ENCODE data around the gene COX7A2. TPM values are rescaled to one million over a fixed set of nuclear protein-coding genes. Genes with fewer than 3 reads are reported as not detected.

COX7A2 gene
- total RNA-seq, 1 donor from 2014 or later = 360 TPM

DNA sequence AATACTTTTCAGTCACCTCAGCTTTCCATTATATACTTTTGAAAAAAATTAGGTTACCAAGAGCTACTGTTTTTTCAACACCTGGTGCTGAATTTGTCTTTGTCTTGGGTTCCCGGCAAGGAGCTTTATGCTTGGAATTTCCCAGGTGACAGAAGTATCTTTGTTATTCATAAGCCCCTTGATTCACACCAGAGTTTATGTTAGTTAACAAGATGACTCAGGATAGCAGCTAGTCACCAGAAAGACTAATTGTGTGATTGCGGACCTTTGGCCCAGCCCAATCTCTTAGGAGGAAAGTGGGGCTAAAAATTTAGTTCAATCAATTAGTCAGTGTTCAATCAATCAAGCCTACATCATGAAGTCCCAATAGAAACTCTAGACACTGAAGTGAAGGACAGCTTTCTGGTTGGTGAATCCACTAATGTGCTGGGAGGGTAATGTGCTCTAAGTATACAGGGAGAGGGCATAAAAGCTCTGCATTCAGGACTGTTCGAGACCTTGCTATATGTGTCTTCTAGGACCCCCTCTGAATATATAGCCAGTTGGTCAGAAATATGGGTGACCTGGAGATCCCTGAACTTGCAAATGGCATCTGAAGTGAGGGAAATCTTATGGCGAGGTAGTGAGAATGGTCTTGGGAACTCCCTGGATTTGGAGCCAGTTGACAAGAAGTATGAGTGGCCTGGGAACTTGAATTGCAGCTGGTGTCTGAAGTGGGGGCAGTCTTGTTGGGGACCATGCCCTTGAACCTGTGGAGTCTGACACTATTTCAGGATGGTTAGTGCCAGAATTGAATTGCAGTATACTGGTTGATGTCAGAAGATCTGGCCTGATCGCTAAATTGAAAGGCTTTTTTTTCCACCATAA is 24.8 kb upstream of the COX7A2 start:
- Histone ChIP-seq H3K27ac (peak overlapping the region in 1 of 2 donors; percentile 23), H3K4me3 (no peak overlapping the region), H3K36me3 (peaks cover 9 to 13% of the 10 kb centered on the region in 2 donors), H3K27me3 (no peaks in the 10 kb centered on the region), H3K4me1 (peaks cover 0 to 5% of the 10 kb centered on the region in 2 donors), H3K9me3 (no peaks in the 10 kb centered on the region)
- TF ChIP-seq, protein P1, sequence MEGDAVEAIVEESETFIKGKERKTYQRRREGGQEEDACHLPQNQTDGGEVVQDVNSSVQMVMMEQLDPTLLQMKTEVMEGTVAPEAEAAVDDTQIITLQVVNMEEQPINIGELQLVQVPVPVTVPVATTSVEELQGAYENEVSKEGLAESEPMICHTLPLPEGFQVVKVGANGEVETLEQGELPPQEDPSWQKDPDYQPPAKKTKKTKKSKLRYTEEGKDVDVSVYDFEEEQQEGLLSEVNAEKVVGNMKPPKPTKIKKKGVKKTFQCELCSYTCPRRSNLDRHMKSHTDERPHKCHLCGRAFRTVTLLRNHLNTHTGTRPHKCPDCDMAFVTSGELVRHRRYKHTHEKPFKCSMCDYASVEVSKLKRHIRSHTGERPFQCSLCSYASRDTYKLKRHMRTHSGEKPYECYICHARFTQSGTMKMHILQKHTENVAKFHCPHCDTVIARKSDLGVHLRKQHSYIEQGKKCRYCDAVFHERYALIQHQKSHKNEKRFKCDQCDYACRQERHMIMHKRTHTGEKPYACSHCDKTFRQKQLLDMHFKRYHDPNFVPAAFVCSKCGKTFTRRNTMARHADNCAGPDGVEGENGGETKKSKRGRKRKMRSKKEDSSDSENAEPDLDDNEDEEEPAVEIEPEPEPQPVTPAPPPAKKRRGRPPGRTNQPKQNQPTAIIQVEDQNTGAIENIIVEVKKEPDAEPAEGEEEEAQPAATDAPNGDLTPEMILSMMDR (IDR thresholded peaks at IDR 0.05) = no peak
- no peak for DNase-seq (ENCODE audit: low spot score in 2 of 2)
- intact Hi-C loops (cut with DNase I) = no loop called here

DNA sequence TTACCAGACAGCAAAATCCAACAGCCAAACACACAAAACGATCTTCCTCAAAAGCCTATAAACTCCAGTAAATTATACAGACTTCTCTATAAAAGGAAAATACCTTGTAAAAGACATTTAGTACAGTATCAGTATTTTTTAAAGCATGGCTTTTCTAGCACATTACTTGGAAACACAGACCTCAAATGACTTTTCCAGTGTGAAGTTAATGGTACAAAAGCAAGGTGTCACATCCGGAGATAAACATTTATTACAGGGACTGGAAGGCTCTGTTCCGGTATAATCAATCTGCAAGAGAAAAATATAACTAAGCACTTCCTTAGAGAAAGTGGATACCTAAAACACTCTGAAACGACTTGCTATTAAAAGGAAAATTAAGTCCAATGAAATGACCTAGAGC is 23.9 kb upstream of the COX7A2 start:
- intact Hi-C loops (cut with DNase I) = no loop called here
- H3K27ac ChIP-seq = no peak overlapping the region
- H3K36me3 ChIP-seq = peaks cover 9 to 18% of the 10 kb centered on the region in 2 donors
- TF ChIP-seq, protein P1 (IDR thresholded peaks at IDR 0.05) = no peak
- no peaks in the 10 kb centered on the region for H3K27me3 ChIP-seq
- no peak for DNase-seq (ENCODE audit: low spot score in 2 of 2)
- no peaks in the 10 kb centered on the region for H3K9me3 ChIP-seq
- H3K4me3 ChIP-seq = no peak overlapping the region
- H3K4me1 ChIP-seq = peaks cover 0 to 5% of the 10 kb centered on the region in 2 donors

DNA sequence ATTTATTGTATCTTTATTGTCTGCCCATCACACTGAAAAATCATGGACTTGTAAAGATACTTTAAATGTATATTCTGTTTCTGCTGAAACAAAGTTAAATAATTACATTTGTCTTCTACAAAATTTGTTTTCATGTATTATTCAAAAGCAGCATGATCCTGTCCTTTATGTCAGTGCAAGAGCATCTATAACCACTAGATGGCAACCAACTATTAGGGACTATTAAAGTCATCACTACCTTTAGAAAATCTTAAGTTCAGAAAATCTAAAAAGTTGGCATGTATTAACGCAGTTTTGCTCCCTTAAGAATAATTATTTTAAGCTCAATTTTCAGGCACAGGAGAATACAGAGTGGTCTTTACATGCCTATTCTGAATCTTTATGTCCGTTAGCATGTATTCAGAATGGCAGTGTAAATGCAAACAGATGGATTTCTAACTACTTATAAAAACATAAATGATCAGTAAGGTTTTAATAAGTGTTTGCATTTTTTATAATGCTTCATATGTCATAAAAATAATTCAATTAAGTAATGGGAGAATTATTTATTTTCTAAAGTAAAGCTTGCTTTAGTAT is 23.2 kb upstream of the COX7A2 start:
- TF ChIP-seq, protein P1 (IDR thresholded peaks at IDR 0.05) = peak; percentile 53 to 85 (median 77)
- Histone ChIP-seq H3K4me3 (no peak overlapping the region), H3K4me1 (peaks cover 0 to 5% of the 10 kb centered on the region in 2 donors), H3K27me3 (no peaks in the 10 kb centered on the region), H3K36me3 (peaks cover 11 to 23% of the 10 kb centered on the region in 2 donors), H3K9me3 (no peaks in the 10 kb centered on the region), H3K27ac (no peak overlapping the region)
- DNase-seq (ENCODE audit: low spot score in 2 of 2) = no peak
- intact Hi-C loops (cut with DNase I) = loop anchor here (1.0 kb wide), 1 partner anchor 259 kb away; no protein-coding TSS in a partner anchor

DNA sequence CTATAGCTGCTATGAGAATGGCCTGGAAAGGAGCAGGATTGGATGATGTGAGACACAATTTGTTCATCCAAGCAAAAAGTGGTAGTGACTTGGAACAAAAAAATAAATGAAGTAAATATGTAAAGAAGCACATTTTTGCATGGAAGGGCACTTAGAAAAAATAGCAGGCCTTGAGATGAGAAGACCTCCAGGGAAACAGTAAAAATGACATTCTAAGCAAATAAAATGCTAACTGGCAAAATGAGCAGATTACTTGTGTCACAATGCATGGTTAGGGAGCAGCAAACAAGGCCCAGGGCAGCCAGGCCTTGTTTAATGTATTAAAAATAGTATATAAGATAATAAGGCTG is 19.8 kb upstream of the COX7A2 start:
- peaks cover 21 to 39% of the 10 kb centered on the region in 2 donors for H3K36me3 ChIP-seq
- intact Hi-C loops (cut with DNase I) = no loop called here
- H3K27me3 ChIP-seq = no peaks in the 10 kb centered on the region
- no peak overlapping the region for H3K27ac ChIP-seq
- DNase-seq (ENCODE audit: low spot score in 2 of 2) = no peak
- peaks cover 0 to 5% of the 10 kb centered on the region in 2 donors for H3K4me1 ChIP-seq
- no peak overlapping the region for H3K4me3 ChIP-seq
- H3K9me3 ChIP-seq = no peaks in the 10 kb centered on the region
- TF ChIP-seq, protein P1 (IDR thresholded peaks at IDR 0.05) = no peak

DNA sequence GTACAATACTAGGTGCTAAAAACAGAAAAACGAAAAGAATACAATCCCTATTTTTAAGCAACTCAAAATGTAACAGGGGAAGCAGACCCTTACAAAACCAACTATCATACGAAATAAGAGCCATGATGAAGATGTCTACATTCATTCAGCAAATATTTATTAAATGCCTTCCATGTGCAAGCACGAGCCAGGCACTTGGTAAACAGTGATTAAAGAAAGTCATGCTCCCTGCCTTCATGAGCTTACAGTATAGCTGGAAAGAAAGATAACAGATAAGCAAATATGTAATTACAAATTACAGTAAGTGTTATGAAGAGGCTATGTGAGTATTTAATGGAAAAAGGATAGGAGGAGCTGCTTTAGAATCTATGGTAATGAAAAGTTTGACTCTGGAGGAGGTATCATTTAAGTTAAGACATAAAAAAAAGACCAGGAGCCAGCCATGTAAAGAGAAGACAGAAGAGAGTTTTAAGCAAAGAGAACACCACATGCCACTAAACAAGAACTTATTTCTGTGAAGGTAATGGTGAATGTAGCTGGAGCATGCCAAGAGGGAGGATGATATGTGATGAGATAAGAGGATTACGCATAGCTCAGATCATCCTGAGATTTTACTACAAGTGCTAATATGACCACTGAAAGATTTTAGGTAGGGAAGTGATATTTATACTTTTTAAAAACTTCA is 19.3 kb upstream of the COX7A2 start:
- H3K27ac ChIP-seq = no peak overlapping the region
- H3K9me3 ChIP-seq = no peaks in the 10 kb centered on the region
- no peaks in the 10 kb centered on the region for H3K27me3 ChIP-seq
- intact Hi-C loops (cut with DNase I) = no loop called here
- no peak for DNase-seq (ENCODE audit: low spot score in 2 of 2)
- peaks cover 0 to 5% of the 10 kb centered on the region in 2 donors for H3K4me1 ChIP-seq
- H3K36me3 ChIP-seq = peaks cover 21 to 44% of the 10 kb centered on the region in 2 donors
- H3K4me3 ChIP-seq = no peak overlapping the region
- TF ChIP-seq, protein P1 (IDR thresholded peaks at IDR 0.05) = no peak
